Hematopoietic multipotent progenitor cell treated with erythropoietin and hydrocortisone succinate and interleukin-3 and kit ligand, for 6 days (in vitro differentiated cells): Measurements from ENCODE around the gene PPP1R1B.
A peak's percentile ranks its signal among the peaks of the same experiment; 100 is the strongest.

Experiments used
- DNase-seq: peaks from one replicate; pipeline ENCODE4 v3.0.0-alpha.2; 2015

PPP1R1B gene

GRCh38 chr17:39617446-39618245 is 9.1 kb upstream of the PPP1R1B start:
- peak; percentile 78 for DNase-seq

DNA sequence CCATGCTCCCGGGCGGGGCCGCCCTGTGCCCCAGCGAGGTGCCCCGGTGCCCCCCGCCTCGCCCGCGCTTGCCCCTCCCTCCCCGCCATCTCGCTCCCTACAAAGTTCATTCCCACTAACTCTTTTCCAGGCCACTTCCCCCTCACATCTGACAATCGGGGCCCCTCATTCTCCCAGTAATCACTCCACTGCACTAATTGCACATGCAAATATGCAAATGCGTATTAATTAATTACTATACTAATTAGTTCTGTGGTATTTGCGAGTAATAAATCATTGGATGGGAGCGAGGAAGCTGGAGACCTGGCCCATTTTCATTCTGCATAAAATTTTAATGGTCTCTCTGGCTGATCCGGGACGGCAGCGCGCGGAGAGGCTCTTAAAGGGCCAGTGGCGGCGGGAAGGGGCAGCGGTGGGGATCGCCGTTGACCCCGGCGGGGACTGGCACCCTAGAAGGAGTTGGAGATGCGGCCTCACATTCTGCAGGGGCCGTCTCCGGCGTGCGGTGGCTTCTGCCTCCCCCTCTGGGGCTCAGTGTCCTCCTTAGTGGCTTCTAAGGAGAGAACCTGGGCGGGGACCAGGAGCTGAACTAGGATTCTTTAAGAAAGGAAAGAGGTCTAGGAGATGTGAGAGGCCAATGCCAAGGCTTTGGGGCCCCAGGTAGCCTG is 8.4 kb upstream of the PPP1R1B start:
- peak; percentile 44 for DNase-seq

GRCh38 chr17:39618956-39619785 is 7.6 kb upstream of the PPP1R1B start:
- DNase-seq: no peak

- DNase-seq: no peak
Measured at GRCh38 chr17:39619786-39620101, 7.0 kb upstream of the PPP1R1B start.

GRCh38 chr17:39621523-39622379 is 5.0 kb upstream of the PPP1R1B start:
- DNase-seq: peak; percentile 88

DNA sequence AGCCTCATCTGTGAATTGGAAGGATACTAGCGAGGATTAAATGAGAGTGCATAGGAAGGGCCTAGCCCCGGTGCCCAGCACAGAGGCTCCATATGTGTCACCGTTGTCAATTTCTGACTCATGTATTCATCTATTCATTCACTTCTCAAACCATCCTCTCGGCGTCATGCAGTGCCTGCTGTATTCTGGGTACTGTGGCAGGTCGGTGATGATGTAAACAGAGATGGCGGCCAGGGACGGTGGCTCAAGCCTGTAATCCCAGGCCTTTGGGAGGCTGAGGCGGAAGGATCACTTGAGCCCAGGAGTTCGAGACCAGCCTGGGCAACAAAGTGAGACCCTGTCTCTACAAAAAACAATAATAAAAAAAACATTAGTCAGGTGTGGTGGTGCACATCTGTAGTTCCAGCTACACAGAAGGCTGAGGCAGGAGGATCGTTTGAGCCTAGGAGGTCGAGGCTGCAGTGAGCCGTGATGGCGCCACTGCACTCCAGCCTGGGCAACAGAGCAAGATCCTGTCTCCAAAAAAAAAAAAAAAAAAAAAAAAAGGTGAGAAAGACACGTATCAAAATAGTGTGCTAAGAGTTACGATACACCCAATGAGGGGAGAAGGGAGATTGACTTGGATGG is 4.3 kb upstream of the PPP1R1B start:
- DNase-seq: no peak

DNA sequence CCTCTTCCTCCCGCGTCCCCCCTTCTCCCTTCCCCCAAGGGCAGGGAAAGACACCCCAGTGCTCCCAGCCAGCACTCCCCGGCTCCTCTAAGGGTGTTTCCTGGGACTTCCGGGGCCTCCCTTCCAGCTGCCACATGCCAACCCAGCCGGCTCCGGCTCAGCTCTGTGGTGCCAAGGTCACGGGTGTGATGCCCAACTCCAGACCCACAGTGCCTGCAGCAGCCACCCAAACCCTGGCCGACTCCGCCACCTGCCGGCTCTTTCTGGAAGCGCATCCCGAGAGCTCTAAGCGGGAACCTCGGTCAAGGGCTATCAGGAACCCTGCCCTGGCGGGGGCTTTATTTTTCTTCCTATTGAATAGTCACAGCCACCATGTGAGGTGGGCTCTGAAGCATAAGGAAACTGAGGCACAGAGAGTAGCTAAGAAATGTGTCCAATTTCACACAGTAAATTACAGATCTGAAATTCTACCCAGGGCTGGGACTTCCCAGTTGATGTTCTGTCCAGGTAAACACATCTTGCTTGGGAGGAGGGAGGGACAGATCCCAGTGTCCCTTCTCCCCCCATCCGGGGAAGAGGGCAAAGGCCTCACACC is 3.3 kb upstream of the PPP1R1B start:
- DNase-seq: peak; percentile 88

- DNase-seq: no peak
Measured at GRCh38 chr17:39624313-39624712, 2.4 kb upstream of the PPP1R1B start.

- no peak for DNase-seq
Measured at GRCh38 chr17:39625198-39625785, 1.5 kb upstream of the PPP1R1B start.

GRCh38 chr17:39627047-39627711 is 427 bp downstream of the PPP1R1B start:
- no peak for DNase-seq

GRCh38 chr17:39627712-39628516 is 1.2 kb downstream of the PPP1R1B start:
- DNase-seq: no peak

GRCh38 chr17:39628655-39629493 is 2.1 kb downstream of the PPP1R1B start:
- no peak for DNase-seq

- no peak for DNase-seq
Measured at GRCh38 chr17:39629494-39629880, 2.7 kb downstream of the PPP1R1B start.

- peak; percentile 55 for DNase-seq
Measured at GRCh38 chr17:39629898-39630297, 3.1 kb downstream of the PPP1R1B start.

DNA sequence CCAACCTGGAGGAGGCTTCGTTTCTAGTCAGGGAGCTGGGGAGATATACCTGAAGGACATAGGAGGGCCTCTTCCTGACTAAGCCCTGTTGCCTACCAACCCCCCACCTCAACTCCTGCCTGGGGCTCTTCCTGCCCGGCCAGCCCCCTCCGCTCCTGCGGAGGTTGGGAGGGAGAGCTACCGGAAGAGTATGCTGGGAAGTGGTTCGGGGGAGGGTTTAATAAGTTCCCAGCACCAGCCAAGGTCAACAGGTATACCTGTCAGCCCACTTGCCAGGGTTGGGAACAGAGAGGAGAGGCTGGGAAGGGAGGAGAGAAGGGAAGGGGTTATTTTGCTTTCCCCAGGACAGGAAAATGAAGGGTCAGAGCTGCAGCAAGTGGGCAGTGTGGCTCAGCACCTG is 4.7 kb downstream of the PPP1R1B start:
- DNase-seq: no peak

GRCh38 chr17:39632153-39632941 is 5.6 kb downstream of the PPP1R1B start:
- no peak for DNase-seq

DNA sequence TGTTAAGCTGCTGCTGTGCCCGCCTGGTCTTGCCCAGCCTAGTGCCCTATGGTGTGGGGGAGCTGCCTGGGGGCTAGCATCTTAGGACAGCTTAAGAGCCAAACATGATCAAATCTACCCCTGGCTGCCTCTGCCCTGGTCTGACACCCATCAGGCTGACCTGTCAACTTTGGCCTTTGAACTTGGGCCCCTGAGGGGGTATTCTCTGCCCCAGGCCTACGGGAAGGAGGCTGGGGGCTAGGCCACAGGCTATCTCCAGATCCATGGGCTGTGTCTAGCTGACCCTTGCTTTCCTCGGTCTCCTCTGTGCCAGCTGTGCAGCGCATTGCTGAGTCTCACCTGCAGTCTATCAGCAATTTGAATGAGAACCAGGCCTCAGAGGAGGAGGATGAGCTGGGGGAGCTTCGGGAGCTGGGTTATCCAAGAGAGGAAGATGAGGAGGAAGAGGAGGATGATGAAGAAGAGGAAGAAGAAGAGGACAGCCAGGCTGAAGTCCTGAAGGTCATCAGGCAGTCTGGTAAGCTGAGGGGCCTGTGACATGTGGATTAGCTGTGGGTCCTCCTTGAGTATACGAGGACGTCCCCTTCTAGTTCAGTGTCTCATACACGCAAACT is 6.9 kb downstream of the PPP1R1B start:
- no peak for DNase-seq

DNA sequence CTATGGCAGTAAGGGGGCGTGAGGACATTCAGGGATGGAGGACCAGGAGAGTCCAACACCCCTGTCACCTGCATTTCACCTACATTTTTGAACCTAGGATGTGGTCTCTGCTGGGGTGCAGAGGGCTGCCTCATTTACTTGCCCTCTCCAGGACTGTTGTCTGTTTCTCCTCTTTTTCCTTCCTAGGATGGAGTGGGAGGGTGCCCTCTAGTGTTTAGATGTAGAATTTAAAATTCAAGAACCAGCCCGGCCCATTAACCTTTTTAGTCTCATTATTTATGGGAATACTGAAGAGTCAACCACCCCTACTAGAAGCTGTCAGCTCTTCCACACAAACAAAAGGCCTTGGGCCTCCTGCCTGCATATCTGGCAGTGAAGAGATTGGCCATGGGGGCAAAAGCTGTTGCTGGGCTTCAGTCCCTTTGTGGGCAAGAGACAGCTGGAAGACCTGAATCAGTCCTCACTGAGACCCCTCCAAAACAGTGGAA is 7.7 kb downstream of the PPP1R1B start:
- peak; percentile 85 for DNase-seq
